Adrenal gland (tissue), 12 donors: Measurements from ENCODE around the gene ATXN1. TPM values are rescaled to one million over a fixed set of nuclear protein-coding genes. Genes with fewer than 3 reads are reported as not detected.

Source experiments
- DNase-seq, 7 donors: peaks; one replicate each; pipeline ENCODE4 v3.0.0-alpha.2; 2019 to 2020
- H3K27ac ChIP-seq, 5 donors: fragments of 200-600 bp; sonication (generic) in 4 of 5; 1 replicate in 3 of 5; 2 replicates in 2 of 5; pipeline versions ENCODE4 v1.5.1 to v1.8.0; 2016 to 2020; ENCODE audit warnings: mild to moderate bottlenecking in 1 of 5
- H3K27me3 ChIP-seq: fragments of 200-600 bp; 2 replicates; pipeline ENCODE4 v1.8.0; 2021
- H3K36me3 ChIP-seq, 2 donors: fragments of 200-600 bp; replicated peaks in 1 of 2; 1 replicate in 1 of 2; 2 replicates in 1 of 2; pipeline versions ENCODE4 v1.5.1 to v1.8.0; 2018 to 2022
- H3K4me1 ChIP-seq, 2 donors: fragments of 200-600 bp; replicated peaks in 1 of 2; 1 replicate in 1 of 2; 2 replicates in 1 of 2; pipeline versions ENCODE4 v1.5.1 to v1.8.0; 2018 to 2021
- H3K4me3 ChIP-seq, 4 donors: fragments of 200-600 bp; sonication (generic) in 3 of 4; one replicate each; pipeline ENCODE4 v1.5.1; 2016 to 2018
- H3K9me3 ChIP-seq, 3 donors: fragments of 200-600 bp; sonication (generic) in 1 of 3; replicated peaks in 1 of 3; 1 replicate in 2 of 3; 2 replicates in 1 of 3; pipeline versions ENCODE4 v1.5.1 to v1.8.0; 2016 to 2021
- POLR2A ChIP-seq, 2 donors: fragments of 450-650 bp; IDR thresholded peaks; one replicate each; pipeline ENCODE4 v1.6.1; 2017; ENCODE audit warnings: antibody characterized with exemption in 2 of 2, mild to moderate bottlenecking in 2 of 2, moderate library complexity in 1 of 2
- WGBS, 4 donors: extraction: QIAGEN DNeasy Blood & Tissue Kit in 2 of 4; methylation state at CpG; one replicate each; pipeline versions ENCODE4 v1.1.5 to v1.1.7; 2013 to 2017; 5-methylcytosine and 5-hydroxymethylcytosine counted together
- intact Hi-C, 2 donors: fragments of 100-400 bp; cut with DNase I; formaldehyde crosslinking; loops; one replicate each; pipeline versions ENCODE4 v1.14.1 to v1.15.0; 2022 to 2023
- polyA plus RNA-seq, 3 donors: library from polyadenylated mRNA; stranded (reverse); fragments of 200-250 nt in 2 of 3; fragments of 350-450 nt in 1 of 3; fragmentation: Illumina TruSeq in 1 of 3; extraction: RNeasy Lipid Tissue Mini Kit (QIAGEN cat#74804) in 1 of 3; gene quantifications; one replicate each; pipeline ENCODE4 v1.2.3, GENCODE V29; 2013 to 2014
- total RNA-seq, 9 donors: library from RNA; depleted of rRNA in 4 of 9; stranded (reverse); fragments of >200 nt in 4 of 9; fragments of 120-200 nt in 1 of 9; fragmentation: NEBNext Ultra II Directional in 1 of 9; extraction: Animal tissue kit (Norgen Biotek cat#: 25700) in 1 of 9; gene quantifications; one replicate each; pipeline versions ENCODE4 v1.1.0 to v1.2.4, GENCODE V29; 2013 to 2023
- TF ChIP-seq, protein P1 (sequence below), 6 experiments: fragments of 450-650 bp in 4 of 6; fragments of 200-600 bp in 2 of 6; sonication (generic) in 1 of 6; IDR thresholded peaks; 1 replicate in 5 of 6; 2 replicates in 1 of 6; pipeline versions ENCODE4 v1.5.1 to v1.8.0; 2016 to 2021; ENCODE audit warnings: antibody characterized with exemption in 6 of 6, mild to moderate bottlenecking in 2 of 6, moderate library complexity in 1 of 6
- donor health status: healthy with polysubstance abuse.
- donor health status: Bipolar disorder and iron deficiency.
- donor health status: DM: yes; HTN: yes; CAD: no.
- donor health status: DM: no; HTN: no; CAD: no.
- donor health status: DM: no; HTN: no; CAD: no.
- donor health status: DM: yes; HTN: yes; CAD: no.

ATXN1 gene
- total and polyA plus RNA-seq, 12 donors = 3.4 to 51.3 (median 25.4) TPM

- Histone ChIP-seq H3K27me3 (no peaks in the 10 kb centered on the region), H3K9me3 (no peaks in the 10 kb centered on the region), H3K27ac (no peak overlapping the region), H3K4me3 (no peak overlapping the region), H3K4me1 (peaks cover 15 to 26% of the 10 kb centered on the region in 2 donors), H3K36me3 (no peaks in the 10 kb centered on the region)
- 83 to 89% (median 88%) methylated on average over 11 of the region's 11 CpGs for WGBS, 4 donors
- intact Hi-C loops = no loop called here
- no peak for DNase-seq
- no peak for TF ChIP-seq POLR2A (IDR thresholded peaks at IDR 0.05)
- TF ChIP-seq, protein P1, sequence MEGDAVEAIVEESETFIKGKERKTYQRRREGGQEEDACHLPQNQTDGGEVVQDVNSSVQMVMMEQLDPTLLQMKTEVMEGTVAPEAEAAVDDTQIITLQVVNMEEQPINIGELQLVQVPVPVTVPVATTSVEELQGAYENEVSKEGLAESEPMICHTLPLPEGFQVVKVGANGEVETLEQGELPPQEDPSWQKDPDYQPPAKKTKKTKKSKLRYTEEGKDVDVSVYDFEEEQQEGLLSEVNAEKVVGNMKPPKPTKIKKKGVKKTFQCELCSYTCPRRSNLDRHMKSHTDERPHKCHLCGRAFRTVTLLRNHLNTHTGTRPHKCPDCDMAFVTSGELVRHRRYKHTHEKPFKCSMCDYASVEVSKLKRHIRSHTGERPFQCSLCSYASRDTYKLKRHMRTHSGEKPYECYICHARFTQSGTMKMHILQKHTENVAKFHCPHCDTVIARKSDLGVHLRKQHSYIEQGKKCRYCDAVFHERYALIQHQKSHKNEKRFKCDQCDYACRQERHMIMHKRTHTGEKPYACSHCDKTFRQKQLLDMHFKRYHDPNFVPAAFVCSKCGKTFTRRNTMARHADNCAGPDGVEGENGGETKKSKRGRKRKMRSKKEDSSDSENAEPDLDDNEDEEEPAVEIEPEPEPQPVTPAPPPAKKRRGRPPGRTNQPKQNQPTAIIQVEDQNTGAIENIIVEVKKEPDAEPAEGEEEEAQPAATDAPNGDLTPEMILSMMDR (IDR thresholded peaks at IDR 0.05) = no peak
Measured at GRCh38 chr6:16433338-16433890, 327.8 kb downstream of the ATXN1 start.

- DNase-seq = peak; percentile 20 to 80 (median 53)
- intact Hi-C loops = no loop called here
- H3K36me3 ChIP-seq = no peaks in the 10 kb centered on the region
- TF ChIP-seq POLR2A (IDR thresholded peaks at IDR 0.05) = no peak
- TF ChIP-seq, protein P1 (IDR thresholded peaks at IDR 0.05) = no peak
- H3K4me3 ChIP-seq = no peak overlapping the region
- no peaks in the 10 kb centered on the region for H3K27me3 ChIP-seq
- 63 to 89% (median 80%) methylated on average over 6 of the region's 6 CpGs for WGBS, 4 donors
- no peak overlapping the region for H3K27ac ChIP-seq
- no peaks in the 10 kb centered on the region for H3K9me3 ChIP-seq
- H3K4me1 ChIP-seq = peaks cover 8 to 19% of the 10 kb centered on the region in 2 donors
Measured at GRCh38 chr6:16432075-16433032, 328.9 kb downstream of the ATXN1 start.

DNA sequence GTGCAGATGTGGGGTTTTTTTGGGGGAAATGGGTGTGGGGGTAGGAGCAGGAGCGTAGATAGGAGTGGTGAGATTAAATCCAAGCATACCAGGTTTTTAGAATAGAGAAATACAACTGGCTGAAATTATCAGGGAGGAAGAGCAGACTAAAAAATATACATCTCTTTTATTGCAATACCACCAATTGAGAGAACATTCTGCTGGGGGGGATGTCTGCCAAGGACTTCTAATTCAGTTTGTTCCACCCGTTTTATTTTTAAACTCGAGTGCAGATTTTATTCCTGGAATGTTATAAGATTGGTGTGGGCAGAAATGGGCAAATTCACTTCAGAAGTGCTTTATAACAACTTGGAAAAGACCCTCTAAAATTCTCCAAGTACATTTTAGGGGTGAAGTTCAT is 330.2 kb downstream of the ATXN1 start:
- TF ChIP-seq, protein P1 (IDR thresholded peaks at IDR 0.05) = no peak
- no peak for TF ChIP-seq POLR2A (IDR thresholded peaks at IDR 0.05)
- Histone ChIP-seq H3K27me3 (no peaks in the 10 kb centered on the region), H3K36me3 (no peaks in the 10 kb centered on the region), H3K27ac (no peak overlapping the region), H3K4me1 (peaks cover 7 to 18% of the 10 kb centered on the region in 2 donors), H3K9me3 (no peaks in the 10 kb centered on the region), H3K4me3 (no peak overlapping the region)
- no peak for DNase-seq
- intact Hi-C loops = no loop called here
- WGBS, 4 donors = 62 to 76% (median 72%) methylated on average over 3 of the region's 3 CpGs

DNA sequence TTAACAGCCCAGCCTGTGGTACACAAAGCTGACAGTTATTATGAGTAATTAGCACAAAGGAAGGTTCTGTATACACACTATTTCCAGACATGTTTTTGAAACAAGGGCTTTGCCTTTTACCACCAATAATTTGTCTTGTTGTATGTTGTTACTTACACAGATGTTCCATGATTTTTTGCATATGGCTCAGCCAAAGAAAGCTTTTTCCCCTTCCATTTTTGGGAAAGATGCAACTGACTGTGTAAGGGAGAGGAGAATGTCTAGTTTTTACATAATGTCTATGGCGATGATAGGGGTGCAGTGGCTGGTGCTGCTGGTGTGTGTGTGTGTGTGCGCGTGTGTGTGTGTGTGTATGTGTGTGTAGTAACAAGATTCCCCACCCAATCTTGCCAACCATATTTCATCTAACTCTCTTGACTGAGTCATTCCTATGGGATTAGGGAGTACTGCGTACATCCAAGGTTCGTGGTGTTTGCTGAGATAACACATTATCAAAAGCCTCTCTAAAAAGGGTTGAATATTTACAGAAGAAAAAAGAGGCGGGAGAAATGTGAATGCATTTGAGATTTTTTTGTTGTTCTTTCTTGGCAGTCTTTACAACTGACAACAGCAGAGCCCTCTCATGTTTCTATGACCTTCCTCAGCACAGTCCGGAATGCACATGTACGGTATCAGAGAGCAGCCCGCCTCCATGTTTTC is 330.7 kb downstream of the ATXN1 start:
- no peaks in the 10 kb centered on the region for H3K27me3 ChIP-seq
- H3K9me3 ChIP-seq = no peaks in the 10 kb centered on the region
- intact Hi-C loops = no loop called here
- no peak overlapping the region for H3K27ac ChIP-seq
- whole genome bisulfite sequencing, 4 donors = 69 to 79% (median 74%) methylated on average over 9 of the region's 9 CpGs
- peaks cover 7 to 18% of the 10 kb centered on the region in 2 donors for H3K4me1 ChIP-seq
- H3K36me3 ChIP-seq = no peaks in the 10 kb centered on the region
- no peak for TF ChIP-seq POLR2A (IDR thresholded peaks at IDR 0.05)
- TF ChIP-seq, protein P1 (IDR thresholded peaks at IDR 0.05) = no peak
- DNase-seq = no peak
- no peak overlapping the region for H3K4me3 ChIP-seq
